Mesothelial cell of epicardium (in vitro differentiated cells): ENCODE measurements around the gene KIAA1328. TPM values are rescaled to one million over a fixed set of nuclear protein-coding genes. Genes with fewer than 3 reads are reported as not detected.

Experiments
- DNase-seq, 2 experiments: peaks; one replicate each; pipeline ENCODE4 v3.0.0; 2021; ENCODE audit warnings: low spot score in 2 of 2; ENCODE audit not compliant: unreplicated experiment in 2 of 2
- H3K27ac Mint-ChIP-seq: 2 replicates; pipeline ENCODE4 v1.8.0; 2021; ENCODE audit warnings: mixed read lengths
- H3K27me3 Mint-ChIP-seq: 2 replicates; pipeline ENCODE4 v1.8.0; 2021; ENCODE audit warnings: low read depth, mixed read lengths
- H3K36me3 Mint-ChIP-seq: 2 replicates; pipeline ENCODE4 v1.8.0; 2021; ENCODE audit warnings: mixed read lengths
- H3K4me1 Mint-ChIP-seq: 2 replicates; pipeline ENCODE4 v1.8.0; 2021; ENCODE audit warnings: mixed read lengths
- H3K4me3 Mint-ChIP-seq: 2 replicates; pipeline ENCODE4 v1.8.0; 2021; ENCODE audit warnings: mild to moderate bottlenecking, moderate library complexity, mixed read lengths
- H3K9me3 Mint-ChIP-seq: 2 replicates; pipeline ENCODE4 v1.8.0; 2021; ENCODE audit warnings: mixed read lengths
- CTCF ChIP-seq: fragments of 200-600 bp; sonication (generic); IDR thresholded peaks from one replicate; pipeline ENCODE4 v1.5.0; 2021; ENCODE audit warnings: antibody characterized with exemption; ENCODE audit not compliant: unreplicated experiment
- total RNA-seq: library from RNA; stranded (reverse); gene quantifications from 3 replicates; pipeline ENCODE4 v1.2.1, GENCODE V29; 2021

The KIAA1328 gene
- total RNA-seq, 1 donor from 2014 or later: 20.8 TPM

DNA sequence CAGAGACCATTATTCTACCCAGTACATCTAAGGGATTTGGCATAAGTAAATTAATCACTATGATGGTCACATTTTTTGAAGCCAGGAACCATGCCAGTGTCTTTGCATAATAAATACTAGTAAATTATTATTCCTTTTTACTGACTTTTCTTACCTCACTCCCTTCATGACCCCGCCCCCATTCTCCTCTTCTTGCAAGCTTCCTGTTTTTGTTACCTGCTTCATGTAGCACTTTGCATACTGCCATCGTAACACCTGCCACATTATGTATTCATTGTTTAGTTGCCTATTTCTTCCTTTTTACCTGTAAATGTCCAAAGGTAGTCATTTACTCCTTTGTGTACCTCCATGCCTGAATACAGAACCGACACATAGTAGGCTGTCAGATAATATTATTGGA lies 309.5 kb downstream of the KIAA1328 start:
- DNase-seq: no peak
- TF ChIP-seq CTCF: no peak
- Mint-ChIP-seq H3K4me3 (no peak overlapping the region), H3K9me3 (peaks cover 13% of the 10 kb centered on the region), H3K27me3 (no peaks in the 10 kb centered on the region), H3K4me1 (no peaks in the 10 kb centered on the region), H3K27ac (no peak overlapping the region), H3K36me3 (peaks cover 5% of the 10 kb centered on the region)

- Mint-ChIP-seq H3K4me1 (no peaks in the 10 kb centered on the region), H3K27me3 (no peaks in the 10 kb centered on the region), H3K4me3 (no peak overlapping the region), H3K9me3 (peaks cover 10% of the 10 kb centered on the region), H3K36me3 (peaks cover 5% of the 10 kb centered on the region), H3K27ac (no peak overlapping the region)
- no peak for DNase-seq
- no peak for TF ChIP-seq CTCF
These were observed 310.9 kb downstream of the KIAA1328 start for GRCh38 chr18:37139876-37140275.

GRCh38 chr18:37144921-37145320 lies 316.0 kb downstream of the KIAA1328 start:
- no peak for DNase-seq
- Mint-ChIP-seq H3K27ac (no peak overlapping the region), H3K9me3 (peaks cover 19% of the 10 kb centered on the region), H3K4me1 (no peaks in the 10 kb centered on the region), H3K4me3 (no peak overlapping the region), H3K36me3 (no peaks in the 10 kb centered on the region), H3K27me3 (no peaks in the 10 kb centered on the region)
- TF ChIP-seq CTCF: no peak

DNA sequence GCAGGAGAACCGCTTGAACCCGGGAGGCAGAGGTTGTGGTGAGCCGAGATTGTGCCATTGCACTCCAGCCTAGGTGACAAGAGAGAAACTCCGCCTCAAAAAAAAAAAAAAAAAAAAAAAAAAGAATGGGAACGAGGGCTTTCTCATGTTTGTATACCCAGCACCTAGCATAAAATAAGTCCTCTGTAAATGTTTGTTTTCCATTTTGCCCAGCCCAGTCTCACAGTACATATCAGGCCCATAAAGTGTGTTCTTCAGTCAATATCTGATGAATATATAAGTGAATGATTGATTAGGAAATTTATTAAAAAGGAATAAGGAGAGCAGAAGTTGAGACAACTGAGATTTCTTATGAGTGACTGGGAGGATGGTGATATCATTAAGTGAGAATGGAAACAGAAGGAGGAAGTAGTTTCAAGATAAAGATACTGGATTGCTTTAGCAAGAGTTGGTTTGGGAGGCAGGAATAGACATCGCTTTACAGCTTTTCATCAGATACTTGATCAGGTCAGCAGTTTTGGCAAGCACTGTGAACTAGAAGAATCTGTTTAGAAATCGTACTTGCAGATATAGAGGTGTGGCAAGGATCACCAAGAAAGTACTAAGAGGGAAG lies 327.5 kb downstream of the KIAA1328 start:
- no peak for DNase-seq
- Mint-ChIP-seq H3K27me3 (no peaks in the 10 kb centered on the region), H3K27ac (no peak overlapping the region), H3K4me3 (no peak overlapping the region), H3K9me3 (peaks cover 4% of the 10 kb centered on the region), H3K36me3 (no peaks in the 10 kb centered on the region), H3K4me1 (no peaks in the 10 kb centered on the region)
- TF ChIP-seq CTCF: no peak

GRCh38 chr18:37160038-37160820 lies 331.3 kb downstream of the KIAA1328 start:
- DNase-seq: no peak
- no peak overlapping the region for H3K4me3 Mint-ChIP-seq
- no peaks in the 10 kb centered on the region for H3K27me3 Mint-ChIP-seq
- H3K4me1 Mint-ChIP-seq: no peaks in the 10 kb centered on the region
- peaks cover 3% of the 10 kb centered on the region for H3K36me3 Mint-ChIP-seq
- H3K9me3 Mint-ChIP-seq: no peaks in the 10 kb centered on the region
- no peak for TF ChIP-seq CTCF
- no peak overlapping the region for H3K27ac Mint-ChIP-seq
